Measurements from ENCODE around the gene LSM7. TPM values are rescaled to one million over a fixed set of nuclear protein-coding genes. Genes with fewer than 3 reads are reported as not detected.

Gene LSM7
- total and polyA plus RNA-seq, 2 experiments from 2014 or later: 299 to 409 TPM

DNA sequence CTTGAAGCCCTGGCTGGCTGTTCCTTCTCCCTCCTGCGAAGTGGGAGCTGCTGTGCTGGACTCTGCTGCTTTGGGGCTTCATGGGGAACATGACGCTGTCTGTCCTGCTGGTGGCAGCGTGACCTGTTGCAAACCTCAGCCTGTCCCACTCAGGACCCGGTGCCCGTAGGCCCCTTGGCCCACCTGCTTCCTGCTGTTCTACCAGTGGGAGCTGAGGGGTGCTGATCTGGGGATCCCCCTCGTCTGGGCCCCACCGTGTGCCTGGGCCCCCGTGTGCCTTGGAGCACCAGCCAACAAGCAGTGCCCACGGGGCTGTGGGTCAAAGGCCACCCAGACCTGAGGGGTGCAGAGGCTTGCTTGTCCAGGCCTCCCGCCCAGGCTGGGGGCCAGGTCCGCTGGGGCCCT is 5.4 kb upstream of the LSM7 start:
- Histone ChIP-seq H3K9me2 (ENCODE audit: insufficient read depth) (no peaks in the 10 kb centered on the region; the same call in 1 of the 2 replicates), H3K4me2 (no peak overlapping the region), H3F3A (replicated peaks; ENCODE audit: low read depth) (peaks cover 24% of the 10 kb centered on the region), H3K27ac (ENCODE audit: low read depth) (no peak overlapping the region), H3K4me1 (ENCODE audit: insufficient read depth) (peaks cover 17% of the 10 kb centered on the region), H3K79me2 (replicated peaks; ENCODE audit: insufficient read depth) (peaks cover 61% of the 10 kb centered on the region), H3K4me3 (no peak overlapping the region), H2AFZ (no peak overlapping the region), H4K20me1 (replicated peaks; ENCODE audit: insufficient read depth) (peaks cover 13% of the 10 kb centered on the region), H3K27me3 (ENCODE audit: insufficient read depth) (no peaks in the 10 kb centered on the region), H3K36me3 (ENCODE audit: insufficient read depth) (no peaks in the 10 kb centered on the region)
- Mint-ChIP-seq H3K36me3 (ENCODE audit: low read depth) (peaks cover 27% of the 10 kb centered on the region), H3K27ac (peak overlapping the region; percentile 84; the same call in 1 of the 2 replicates), H3K4me3 (no peak overlapping the region; the same call in 2 of the 3 replicates), H3K27me3 (ENCODE audit: insufficient read depth, low read depth, poor library complexity) (peaks cover 32% of the 10 kb centered on the region), H3K4me1 (peaks cover 42% of the 10 kb centered on the region), H3K9me3 (peaks cover 16% of the 10 kb centered on the region)
- TF ChIP-seq, protein P1, sequence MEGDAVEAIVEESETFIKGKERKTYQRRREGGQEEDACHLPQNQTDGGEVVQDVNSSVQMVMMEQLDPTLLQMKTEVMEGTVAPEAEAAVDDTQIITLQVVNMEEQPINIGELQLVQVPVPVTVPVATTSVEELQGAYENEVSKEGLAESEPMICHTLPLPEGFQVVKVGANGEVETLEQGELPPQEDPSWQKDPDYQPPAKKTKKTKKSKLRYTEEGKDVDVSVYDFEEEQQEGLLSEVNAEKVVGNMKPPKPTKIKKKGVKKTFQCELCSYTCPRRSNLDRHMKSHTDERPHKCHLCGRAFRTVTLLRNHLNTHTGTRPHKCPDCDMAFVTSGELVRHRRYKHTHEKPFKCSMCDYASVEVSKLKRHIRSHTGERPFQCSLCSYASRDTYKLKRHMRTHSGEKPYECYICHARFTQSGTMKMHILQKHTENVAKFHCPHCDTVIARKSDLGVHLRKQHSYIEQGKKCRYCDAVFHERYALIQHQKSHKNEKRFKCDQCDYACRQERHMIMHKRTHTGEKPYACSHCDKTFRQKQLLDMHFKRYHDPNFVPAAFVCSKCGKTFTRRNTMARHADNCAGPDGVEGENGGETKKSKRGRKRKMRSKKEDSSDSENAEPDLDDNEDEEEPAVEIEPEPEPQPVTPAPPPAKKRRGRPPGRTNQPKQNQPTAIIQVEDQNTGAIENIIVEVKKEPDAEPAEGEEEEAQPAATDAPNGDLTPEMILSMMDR (conservative IDR thresholded peaks at IDR 0.05; ENCODE audit: low read depth in 2 of 2): peak in 1 of 2 experiments; percentile 54; a peak in 2 of 4 replicates
- no peak for TF ChIP-seq CREB1 (CRISPR knock-in tag; IDR thresholded peaks at IDR 0.05; ENCODE audit: low read depth)
- ATAC-seq (peak; percentile 12), DNase-seq (ENCODE audit: low spot score) (no peak)

- Mint-ChIP-seq H3K27ac (peak overlapping the region; percentile 84; the same call in 1 of the 2 replicates), H3K4me1 (peaks cover 42% of the 10 kb centered on the region), H3K27me3 (ENCODE audit: insufficient read depth, low read depth, poor library complexity) (peaks cover 35% of the 10 kb centered on the region), H3K36me3 (ENCODE audit: low read depth) (peaks cover 28% of the 10 kb centered on the region), H3K9me3 (peaks cover 16% of the 10 kb centered on the region), H3K4me3 (no peak overlapping the region; the same call in 2 of the 3 replicates)
- H3K4me3 ChIP-seq: no peak overlapping the region
- no peaks in the 10 kb centered on the region; the same call in 1 of the 2 replicates for H3K9me2 ChIP-seq (ENCODE audit: insufficient read depth)
- H3F3A ChIP-seq (replicated peaks; ENCODE audit: low read depth): peaks cover 24% of the 10 kb centered on the region
- no peak overlapping the region for H2AFZ ChIP-seq
- no peaks in the 10 kb centered on the region for H3K27me3 ChIP-seq (ENCODE audit: insufficient read depth)
- no peaks in the 10 kb centered on the region for H3K36me3 ChIP-seq (ENCODE audit: insufficient read depth)
- no peak for ATAC-seq
- H3K27ac ChIP-seq (ENCODE audit: low read depth): no peak overlapping the region
- DNase-seq (ENCODE audit: low spot score): no peak
- H3K4me1 ChIP-seq (ENCODE audit: insufficient read depth): peaks cover 17% of the 10 kb centered on the region
- H4K20me1 ChIP-seq (replicated peaks; ENCODE audit: insufficient read depth): peaks cover 13% of the 10 kb centered on the region
- peaks cover 65% of the 10 kb centered on the region for H3K79me2 ChIP-seq (replicated peaks; ENCODE audit: insufficient read depth)
- no peak overlapping the region for H3K4me2 ChIP-seq
- TF ChIP-seq, protein P2, sequence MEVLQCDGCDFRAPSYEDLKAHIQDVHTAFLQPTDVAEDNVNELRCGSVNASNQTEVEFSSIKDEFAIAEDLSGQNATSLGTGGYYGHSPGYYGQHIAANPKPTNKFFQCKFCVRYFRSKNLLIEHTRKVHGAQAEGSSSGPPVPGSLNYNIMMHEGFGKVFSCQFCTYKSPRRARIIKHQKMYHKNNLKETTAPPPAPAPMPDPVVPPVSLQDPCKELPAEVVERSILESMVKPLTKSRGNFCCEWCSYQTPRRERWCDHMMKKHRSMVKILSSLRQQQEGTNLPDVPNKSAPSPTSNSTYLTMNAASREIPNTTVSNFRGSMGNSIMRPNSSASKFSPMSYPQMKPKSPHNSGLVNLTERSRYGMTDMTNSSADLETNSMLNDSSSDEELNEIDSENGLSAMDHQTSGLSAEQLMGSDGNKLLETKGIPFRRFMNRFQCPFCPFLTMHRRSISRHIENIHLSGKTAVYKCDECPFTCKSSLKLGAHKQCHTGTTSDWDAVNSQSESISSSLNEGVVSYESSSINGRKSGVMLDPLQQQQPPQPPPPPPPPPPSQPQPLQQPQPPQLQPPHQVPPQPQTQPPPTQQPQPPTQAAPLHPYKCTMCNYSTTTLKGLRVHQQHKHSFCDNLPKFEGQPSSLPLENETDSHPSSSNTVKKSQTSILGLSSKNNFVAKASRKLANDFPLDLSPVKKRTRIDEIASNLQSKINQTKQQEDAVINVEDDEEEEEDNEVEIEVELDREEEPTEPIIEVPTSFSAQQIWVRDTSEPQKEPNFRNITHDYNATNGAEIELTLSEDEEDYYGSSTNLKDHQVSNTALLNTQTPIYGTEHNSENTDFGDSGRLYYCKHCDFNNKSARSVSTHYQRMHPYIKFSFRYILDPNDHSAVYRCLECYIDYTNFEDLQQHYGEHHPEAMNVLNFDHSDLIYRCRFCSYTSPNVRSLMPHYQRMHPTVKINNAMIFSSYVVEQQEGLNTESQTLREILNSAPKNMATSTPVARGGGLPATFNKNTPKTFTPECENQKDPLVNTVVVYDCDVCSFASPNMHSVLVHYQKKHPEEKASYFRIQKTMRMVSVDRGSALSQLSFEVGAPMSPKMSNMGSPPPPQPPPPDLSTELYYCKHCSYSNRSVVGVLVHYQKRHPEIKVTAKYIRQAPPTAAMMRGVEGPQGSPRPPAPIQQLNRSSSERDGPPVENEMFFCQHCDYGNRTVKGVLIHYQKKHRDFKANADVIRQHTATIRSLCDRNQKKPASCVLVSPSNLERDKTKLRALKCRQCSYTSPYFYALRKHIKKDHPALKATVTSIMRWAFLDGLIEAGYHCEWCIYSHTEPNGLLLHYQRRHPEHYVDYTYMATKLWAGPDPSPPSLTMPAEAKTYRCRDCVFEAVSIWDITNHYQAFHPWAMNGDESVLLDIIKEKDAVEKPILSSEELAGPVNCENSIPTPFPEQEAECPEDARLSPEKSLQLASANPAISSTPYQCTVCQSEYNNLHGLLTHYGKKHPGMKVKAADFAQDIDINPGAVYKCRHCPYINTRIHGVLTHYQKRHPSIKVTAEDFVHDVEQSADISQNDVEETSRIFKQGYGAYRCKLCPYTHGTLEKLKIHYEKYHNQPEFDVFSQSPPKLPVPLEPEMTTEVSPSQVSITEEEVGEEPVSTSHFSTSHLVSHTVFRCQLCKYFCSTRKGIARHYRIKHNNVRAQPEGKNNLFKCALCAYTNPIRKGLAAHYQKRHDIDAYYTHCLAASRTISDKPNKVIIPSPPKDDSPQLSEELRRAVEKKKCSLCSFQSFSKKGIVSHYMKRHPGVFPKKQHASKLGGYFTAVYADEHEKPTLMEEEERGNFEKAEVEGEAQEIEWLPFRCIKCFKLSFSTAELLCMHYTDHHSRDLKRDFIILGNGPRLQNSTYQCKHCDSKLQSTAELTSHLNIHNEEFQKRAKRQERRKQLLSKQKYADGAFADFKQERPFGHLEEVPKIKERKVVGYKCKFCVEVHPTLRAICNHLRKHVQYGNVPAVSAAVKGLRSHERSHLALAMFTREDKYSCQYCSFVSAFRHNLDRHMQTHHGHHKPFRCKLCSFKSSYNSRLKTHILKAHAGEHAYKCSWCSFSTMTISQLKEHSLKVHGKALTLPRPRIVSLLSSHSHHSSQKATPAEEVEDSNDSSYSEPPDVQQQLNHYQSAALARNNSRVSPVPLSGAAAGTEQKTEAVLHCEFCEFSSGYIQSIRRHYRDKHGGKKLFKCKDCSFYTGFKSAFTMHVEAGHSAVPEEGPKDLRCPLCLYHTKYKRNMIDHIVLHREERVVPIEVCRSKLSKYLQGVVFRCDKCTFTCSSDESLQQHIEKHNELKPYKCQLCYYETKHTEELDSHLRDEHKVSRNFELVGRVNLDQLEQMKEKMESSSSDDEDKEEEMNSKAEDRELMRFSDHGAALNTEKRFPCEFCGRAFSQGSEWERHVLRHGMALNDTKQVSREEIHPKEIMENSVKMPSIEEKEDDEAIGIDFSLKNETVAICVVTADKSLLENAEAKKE (CRISPR knock-in tag; IDR thresholded peaks at IDR 0.05): no peak
- TF ChIP-seq, protein P1 (conservative IDR thresholded peaks at IDR 0.05; ENCODE audit: low read depth in 2 of 2): no peak
- TF ChIP-seq STAT1 (IDR thresholded peaks at IDR 0.05; ENCODE audit: unreplicated experiment) (no peak), ETS1 (IDR thresholded peaks at IDR 0.05) (no peak), ZNF331 (CRISPR knock-in tag; IDR thresholded peaks at IDR 0.05; ENCODE audit: low read depth) (no peak), EZH2phosphoT487 (IDR thresholded peaks at IDR 0.05; ENCODE audit: unreplicated experiment) (no peak), JUNB (IDR thresholded peaks at IDR 0.05; ENCODE audit: unreplicated experiment) (no peak)
Observed at GRCh38 chr19:2333027-2333806, 4.8 kb upstream of the LSM7 start.

Data from GM23338 (cell line).